Ovary (tissue), 9 donors: ENCODE measurements around the gene RAET1E. TPM values are rescaled to one million over a fixed set of nuclear protein-coding genes. Genes with fewer than 3 reads are reported as not detected.

ENCODE experiments used
- DNase-seq, 5 donors: peaks; one replicate each; pipeline ENCODE4 v3.0.0-alpha.2; 2019 to 2020
- H3K27ac ChIP-seq, 2 donors: fragments of 200-600 bp; one replicate each; pipeline versions ENCODE4 v1.5.1 to v1.8.0; 2019 to 2022
- H3K27me3 ChIP-seq: fragments of 200-600 bp; one replicate; pipeline ENCODE4 v1.8.0; 2022
- H3K36me3 ChIP-seq: fragments of 200-600 bp; sonication (generic); one replicate; pipeline ENCODE4 v1.5.1; 2019
- H3K4me1 ChIP-seq: one replicate; pipeline ENCODE4 v1.8.1; 2013; ENCODE audit warnings: mild to moderate bottlenecking, moderate library complexity; ENCODE audit not compliant: insufficient read depth
- H3K4me3 ChIP-seq: fragments of 200-600 bp; sonication (generic); one replicate; pipeline ENCODE4 v1.5.1; 2017
- H3K9me3 ChIP-seq, 2 donors: fragments of 200-600 bp in 1 of 2; sonication (generic) in 1 of 2; one replicate each; pipeline versions ENCODE4 v1.5.1 to v1.8.1; 2013 to 2019; ENCODE audit warnings: mild to moderate bottlenecking in 1 of 2, moderate library complexity in 1 of 2
- CTCF ChIP-seq, 3 donors: fragments of 450-650 bp in 2 of 3; fragments of 200-600 bp in 1 of 3; IDR thresholded peaks; one replicate each; pipeline versions ENCODE4 v1.5.1 to v1.8.0; 2016 to 2022; ENCODE audit warnings: antibody characterized with exemption in 3 of 3, mild to moderate bottlenecking in 1 of 3
- EP300 ChIP-seq: sonication (generic); formaldehyde crosslinking; IDR thresholded peaks from one replicate; pipeline ENCODE4 v1.6.1; 2017; ENCODE audit warnings: antibody characterized with exemption
- POLR2A ChIP-seq: fragments of 450-650 bp; IDR thresholded peaks from one replicate; pipeline ENCODE4 v1.6.1; 2017; ENCODE audit warnings: antibody characterized with exemption, mild to moderate bottlenecking, moderate library complexity
- WGBS, 3 donors: extraction: QIAGEN DNeasy Blood & Tissue Kit in 1 of 3; methylation state at CpG; one replicate each; pipeline versions ENCODE4 v1.1.5 to v1.1.7; 2013 to 2017; 5-methylcytosine and 5-hydroxymethylcytosine counted together
- intact Hi-C, 4 donors: fragments of 100-400 bp; cut with DNase I; formaldehyde crosslinking; loops; one replicate each; pipeline versions ENCODE4 v1.11.0 to v1.15.1; 2022 to 2023
- polyA plus RNA-seq, 2 donors: library from polyadenylated mRNA; stranded (reverse); fragments of 200-250 nt in 1 of 2; fragments of 350-450 nt in 1 of 2; fragmentation: Illumina TruSeq in 1 of 2; extraction: RNeasy Lipid Tissue Mini Kit (QIAGEN cat#74804) in 1 of 2; gene quantifications; one replicate each; pipeline ENCODE4 v1.2.3, GENCODE V29; 2013 to 2014
- total RNA-seq, 7 donors: library from RNA; depleted of rRNA in 2 of 7; stranded (reverse); fragments of >200 nt in 2 of 7; fragmentation: NEBNext Ultra II Directional in 3 of 7; extraction: Animal tissue kit (Norgen Biotek cat#: 25700) in 3 of 7; gene quantifications; one replicate each; pipeline versions ENCODE4 v1.1.0 to v1.2.4, GENCODE V29; 2016 to 2023
- donor health status: DM: no; HTN: no; CAD: no; lungs with moderate emphysema.
- donor health status: DM: no; HTN: no; CAD: no.
- donor health status: Bipolar disorder and iron deficiency.
- donor health status: DM: yes; HTN: yes; CAD: no.
- donor health status: DM: no; HTN: no; CAD: no.
- donor health status: DM: yes; HTN: yes; CAD: no.

RAET1E gene
- total and polyA plus RNA-seq, 9 donors, result 0.11 to 0.69 (median 0.22) TPM; not detected in 3

- no peak overlapping the region for H3K4me3 ChIP-seq
- no peaks in the 10 kb centered on the region for H3K27me3 ChIP-seq
- TF ChIP-seq EP300 (no peak), POLR2A (no peak), CTCF (IDR thresholded peaks at IDR 0.05) (no peak)
- no peaks in the 10 kb centered on the region for H3K4me1 ChIP-seq
- no peaks in the 10 kb centered on the region for H3K36me3 ChIP-seq
- H3K27ac ChIP-seq, result no peak overlapping the region
- intact Hi-C loops, result no loop called here
- H3K9me3 ChIP-seq, result no peaks in the 10 kb centered on the region
- DNase-seq, result peak in 1 of 5 donors; percentile 14
- WGBS, 3 donors, result 83 to 87% (median 86%) methylated on average over 13 of the region's 13 CpGs
Measured at GRCh38 chr6:149904661-149905370, 6.9 kb upstream of the RAET1E start.

- H3K9me3 ChIP-seq, result no peaks in the 10 kb centered on the region
- 70 to 72% (median 71%) methylated on average over 5 of the region's 5 CpGs for WGBS, 3 donors
Measured at GRCh38 chr6:149903938-149904611, 6.2 kb upstream of the RAET1E start.

GRCh38 chr6:149901444-149902140, 3.7 kb upstream of the RAET1E start:
- WGBS, 3 donors, result 84 to 89% (median 87%) methylated on average over 6 of the region's 6 CpGs
- peak in 1 of 5 donors; percentile 7 for DNase-seq
- no peaks in the 10 kb centered on the region for H3K27me3 ChIP-seq
- peaks cover 5% of the 10 kb centered on the region for H3K4me1 ChIP-seq
- TF ChIP-seq POLR2A, result no peak
- TF ChIP-seq CTCF (IDR thresholded peaks at IDR 0.05), result no peak
- TF ChIP-seq EP300, result no peak
- no peak overlapping the region for H3K27ac ChIP-seq
- H3K36me3 ChIP-seq, result no peaks in the 10 kb centered on the region
- intact Hi-C loops, result no loop called here
- no peak overlapping the region for H3K4me3 ChIP-seq
- no peaks in the 10 kb centered on the region for H3K9me3 ChIP-seq

More at GRCh38 chr6:149903938-149904611, 6.2 kb upstream of the RAET1E start:
- DNase-seq, result peak in 1 of 5 donors; percentile 3
- no peaks in the 10 kb centered on the region for H3K36me3 ChIP-seq
- H3K27me3 ChIP-seq, result no peaks in the 10 kb centered on the region
- intact Hi-C loops, result no loop called here
- TF ChIP-seq CTCF (IDR thresholded peaks at IDR 0.05) (no peak), EP300 (no peak), POLR2A (no peak)
- no peak overlapping the region for H3K4me3 ChIP-seq
- H3K27ac ChIP-seq, result no peak overlapping the region
- H3K4me1 ChIP-seq, result no peaks in the 10 kb centered on the region

- Histone ChIP-seq H3K36me3 (no peaks in the 10 kb centered on the region), H3K27ac (no peak overlapping the region), H3K9me3 (no peaks in the 10 kb centered on the region), H3K27me3 (no peaks in the 10 kb centered on the region), H3K4me3 (no peak overlapping the region), H3K4me1 (peaks cover 11% of the 10 kb centered on the region)
- 89 to 94% (median 92%) methylated on average over 11 of the region's 11 CpGs for WGBS, 3 donors
- peak in 1 of 5 donors; percentile 25 for DNase-seq
- intact Hi-C loops, result no loop called here
- no peak for TF ChIP-seq EP300
- no peak for TF ChIP-seq POLR2A
- TF ChIP-seq CTCF (IDR thresholded peaks at IDR 0.05), result no peak
Measured at GRCh38 chr6:149900620-149901443, 2.9 kb upstream of the RAET1E start.
